HCT116 (cell line): ENCODE results near the gene ESR1. TPM values are rescaled to one million over a fixed set of nuclear protein-coding genes. Genes with fewer than 3 reads are reported as not detected.
A peak's percentile ranks its signal among the peaks of the same experiment; 100 is the strongest.

Source experiments
- ATAC-seq: fragments of 200-7000 bp; cut with Tn5 transposase; 2 replicates; pipeline ENCODE4 v1.9.1; 2020; ENCODE audit warnings: mild to moderate bottlenecking, moderate library complexity
- BruUV-seq: library from RNA; stranded (reverse); fragments of 400-500 nt; replicated peaks from 2 replicates; lab custom pipeline; 2021; lab: Mats Ljungman, UMichigan
- CTCF ChIA-PET: fragments of 300-600 bp; sonication (Branson Sonifier 250); formaldehyde crosslinking; loops from one replicate; lab custom pipeline; 2021; ENCODE audit warnings: antibody characterized with exemption; lab: Charles Lee
- POLR2A ChIA-PET: fragments of 300-600, 350-600 bp; sonication (Branson Sonifier 250); formaldehyde crosslinking; loops from one replicate; lab custom pipeline; 2021; ENCODE audit warnings: antibody characterized with exemption; lab: Charles Lee
- RAD21 ChIA-PET, 2 experiments: fragments of 300-600 bp; sonication (Branson Sonifier 250); formaldehyde crosslinking; loops; one replicate each; lab custom pipeline; 2023; ENCODE audit warnings: low total read pairs in 2 of 2; ENCODE audit not compliant: uncharacterized antibody in 2 of 2, unreplicated experiment in 2 of 2, low non-redundant PET in 1 of 2; lab: Charles Lee
- DNase-seq: peaks from one replicate; pipeline ENCODE4 v3.0.0-alpha.2; 2010; ENCODE audit warnings: low read depth, low spot score
- H2AFZ ChIP-seq: fragments of 200-600 bp; shearing (Covaris generic), sonication (generic); 2 replicates; pipeline ENCODE4 v1.6.1; 2017; ENCODE audit warnings: low read depth, mixed run types, mixed read lengths, antibody characterized with exemption, low read length; ENCODE audit not compliant: poor library complexity, severe bottlenecking
- H3K27ac ChIP-seq: 2 replicates; pipeline ENCODE4 v1.5.1; 2012; ENCODE audit warnings: low read depth, low read length
- H3K27me3 ChIP-seq: fragments of 200-600 bp; sonication (generic); 2 replicates; pipeline ENCODE4 v1.6.1; 2016; ENCODE audit warnings: mixed run types, low read length, mixed read lengths; ENCODE audit not compliant: insufficient read depth
- H3K36me3 ChIP-seq, 2 experiments: fragments of 200-500 bp in 1 of 2; fragments of 200-600 bp in 1 of 2; sonication (Bioruptor generic) in 1 of 2; sonication (generic) in 1 of 2; 2 replicates each; pipeline versions ENCODE4 v1.5.1 to v1.6.1; 2014 to 2016; ENCODE audit warnings: low read length in 2 of 2, inconsistent platforms in 1 of 2, mixed read lengths in 1 of 2, mixed run types in 1 of 2; ENCODE audit not compliant: insufficient read depth in 2 of 2, control insufficient read depth in 1 of 2
- H3K4me1 ChIP-seq, 2 experiments: fragments of 200-600 bp in 1 of 2; sonication (generic) in 1 of 2; 2 replicates each; pipeline versions ENCODE4 v1.5.1 to v1.6.1; 2012 to 2017; ENCODE audit warnings: low read length in 2 of 2, inconsistent platforms in 1 of 2, mild to moderate bottlenecking in 1 of 2, mixed read lengths in 1 of 2, mixed run types in 1 of 2, moderate library complexity in 1 of 2; ENCODE audit not compliant: insufficient read depth in 2 of 2, control insufficient read depth in 1 of 2
- H3K4me2 ChIP-seq: fragments of 200-600 bp; sonication (generic); 2 replicates; pipeline ENCODE4 v1.6.1; 2017; ENCODE audit warnings: mixed run types, low read length, mixed read lengths
- H3K4me3 ChIP-seq, 2 experiments: fragments of 200-600 bp in 1 of 2; sonication (generic) in 1 of 2; replicated peaks in 1 of 2; 2 replicates each; pipeline ENCODE4 v1.5.1; 2011 to 2016; ENCODE audit warnings: low read length in 2 of 2, control low read depth in 1 of 2, low read depth in 1 of 2, mild to moderate bottlenecking in 1 of 2, mixed read lengths in 1 of 2, mixed run types in 1 of 2
- H3K79me2 ChIP-seq: fragments of 200-600 bp; sonication (generic); 2 replicates; pipeline ENCODE4 v1.6.1; 2017; ENCODE audit warnings: mild to moderate bottlenecking, mixed run types, low read length, moderate library complexity, mixed read lengths; ENCODE audit not compliant: insufficient read depth
- H3K9ac ChIP-seq: fragments of 200-600 bp; sonication (generic); 2 replicates; pipeline ENCODE4 v1.6.1; 2016; ENCODE audit warnings: low read length, mixed read lengths
- H3K9me2 ChIP-seq: fragments of 200-600 bp; sonication (generic), shearing (Covaris generic); 2 replicates; pipeline ENCODE4 v1.6.1; 2017; ENCODE audit warnings: mixed run types, mild to moderate bottlenecking, moderate library complexity; ENCODE audit not compliant: insufficient read depth
- H3K9me3 ChIP-seq, 2 experiments: fragments of 200-500 bp in 1 of 2; fragments of 200-600 bp in 1 of 2; sonication (Bioruptor generic) in 1 of 2; sonication (generic) in 1 of 2; 2 replicates each; pipeline ENCODE4 v1.6.1; 2014 to 2017; ENCODE audit warnings: low read length in 2 of 2, mixed read lengths in 2 of 2, inconsistent platforms in 1 of 2, low read depth in 1 of 2, mild to moderate bottlenecking in 1 of 2, mixed run types in 1 of 2, moderate library complexity in 1 of 2; ENCODE audit not compliant: control insufficient read depth in 1 of 2, insufficient read depth in 1 of 2
- H4K20me1 ChIP-seq: fragments of 200-600 bp; sonication (generic), shearing (Covaris generic); 2 replicates; pipeline ENCODE4 v1.6.1; 2017; ENCODE audit warnings: mixed run types, mild to moderate bottlenecking, moderate library complexity; ENCODE audit not compliant: insufficient read depth
- ATF3 ChIP-seq: IDR thresholded peaks from 2 replicates; pipeline ENCODE4 v1.6.1; 2012
- CBX3 ChIP-seq: IDR thresholded peaks from 2 replicates; pipeline ENCODE4 v1.6.1; 2012; ENCODE audit warnings: low read depth
- CEBPB ChIP-seq: IDR thresholded peaks from 2 replicates; pipeline ENCODE4 v1.6.1; 2012; ENCODE audit warnings: low read depth
- EGR1 ChIP-seq: IDR thresholded peaks from 2 replicates; pipeline ENCODE4 v1.6.1; 2012; ENCODE audit warnings: low read depth
- ELF1 ChIP-seq: IDR thresholded peaks from 2 replicates; pipeline ENCODE4 v1.6.1; 2012; ENCODE audit warnings: low read depth, borderline replicate concordance
- EZH2 ChIP-seq: fragments of 200-600 bp; sonication (generic); IDR thresholded peaks from 2 replicates; pipeline ENCODE4 v1.6.1; 2017; ENCODE audit warnings: antibody characterized with exemption, mixed run types
- EZH2phosphoT487 ChIP-seq: fragments of 200-600 bp; IDR thresholded peaks from 2 replicates; pipeline ENCODE4 v1.6.1; 2018; ENCODE audit warnings: antibody characterized with exemption, borderline replicate concordance
- FOSL1 ChIP-seq: IDR thresholded peaks from 2 replicates; pipeline ENCODE4 v1.6.1; 2012; ENCODE audit warnings: low read depth
- JUND ChIP-seq: IDR thresholded peaks from 2 replicates; pipeline ENCODE4 v1.6.1; 2012
- POLR2A ChIP-seq: IDR thresholded peaks from 2 replicates; pipeline ENCODE4 v1.7.0; 2011; ENCODE audit warnings: borderline replicate concordance; ENCODE audit not compliant: insufficient read depth, insufficient read length; ENCODE audit errors: extremely low read depth
- POLR2AphosphoS5 ChIP-seq: IDR thresholded peaks from 2 replicates; pipeline ENCODE4 v1.6.1; 2011; ENCODE audit warnings: mild to moderate bottlenecking, low read depth, low read length, moderate library complexity
- SIN3A ChIP-seq: IDR thresholded peaks from 2 replicates; pipeline ENCODE4 v1.6.1; 2012; ENCODE audit warnings: low read depth
- SP1 ChIP-seq: IDR thresholded peaks from 2 replicates; pipeline ENCODE4 v1.6.1; 2012; ENCODE audit warnings: low read depth
- SRF ChIP-seq: IDR thresholded peaks from 2 replicates; pipeline ENCODE4 v1.6.1; 2012; ENCODE audit warnings: low read depth
- TCF7L2 ChIP-seq: IDR thresholded peaks from 2 replicates; pipeline ENCODE4 v1.7.0; 2011; ENCODE audit warnings: borderline replicate concordance, inconsistent platforms; ENCODE audit not compliant: insufficient read depth, insufficient read length; ENCODE audit errors: extremely low read depth
- YY1 ChIP-seq: IDR thresholded peaks from 2 replicates; pipeline ENCODE4 v1.6.1; 2011; ENCODE audit warnings: low read length, low read depth, moderate library complexity, mild to moderate bottlenecking; ENCODE audit not compliant: insufficient replicate concordance; ENCODE audit errors: extremely low read depth
- ZBTB33 ChIP-seq: IDR thresholded peaks from 2 replicates; pipeline ENCODE4 v1.6.1; 2011; ENCODE audit warnings: mild to moderate bottlenecking, low read length, moderate library complexity; ENCODE audit not compliant: insufficient replicate concordance; ENCODE audit errors: extremely low read depth
- ZFX ChIP-seq: fragments of 450-650 bp; IDR thresholded peaks from 2 replicates; pipeline ENCODE4 v1.6.1; 2017
- ZNF274 ChIP-seq: fragments of 200-500 bp; sonication (Bioruptor generic); IDR thresholded peaks from 2 replicates; pipeline ENCODE4 v1.6.1; 2014; ENCODE audit warnings: mild to moderate bottlenecking, low read depth, low read length, inconsistent platforms
- intact Hi-C: fragments of 100-400 bp; cut with micrococcal nuclease; formaldehyde crosslinking; loops from 2 replicates; pipeline ENCODE4 v1.10.0; 2022
- total RNA-seq: library from RNA; stranded (reverse); gene quantifications from one replicate; pipeline ENCODE4 v1.2.1, GENCODE V29; 2021; ENCODE audit not compliant: unreplicated experiment
- TF ChIP-seq, protein P1 (sequence below): IDR thresholded peaks from 2 replicates; pipeline ENCODE4 v1.6.1; 2012; ENCODE audit warnings: low read depth

Gene ESR1
- total RNA-seq, 1 experiment from 2014 or later, result 0.17 TPM

DNA sequence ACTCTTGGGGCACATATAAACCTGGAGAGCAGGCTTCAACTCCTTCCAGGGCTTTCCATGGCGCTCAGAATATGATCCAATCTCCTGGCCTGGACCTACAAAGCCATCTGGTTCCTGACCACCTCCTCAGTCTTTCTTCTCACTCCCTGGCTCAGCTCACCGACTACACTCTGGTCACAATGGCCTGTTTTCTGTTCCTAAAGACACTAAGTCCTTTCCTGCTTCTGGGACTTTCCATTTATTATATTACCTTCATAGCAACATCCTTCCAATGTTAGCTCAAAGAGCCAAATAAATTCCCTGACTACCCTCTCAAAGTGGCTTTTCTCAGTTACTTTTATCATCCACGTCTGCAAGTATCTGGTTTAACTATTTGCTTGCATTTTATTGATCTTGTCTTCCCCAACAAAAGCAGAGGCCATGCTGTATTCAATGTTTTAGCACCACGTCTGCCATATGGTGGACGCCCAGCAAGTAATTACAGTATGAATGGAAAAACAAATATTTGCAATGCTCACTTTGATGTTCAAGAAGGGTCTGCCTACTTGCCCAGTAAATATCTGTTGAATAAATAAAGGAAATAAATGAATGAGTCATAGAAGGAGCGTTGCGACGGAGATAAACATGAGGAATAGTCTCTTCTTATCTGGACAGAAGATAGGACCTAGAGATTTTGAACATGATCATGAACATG is 328.4 kb downstream of the ESR1 start:
- ATAC-seq (peak; percentile 53), DNase-seq (no peak)
- intact Hi-C loops, result no loop called here
- CTCF ChIA-PET, result interaction anchor here (1.5 to 1.7 kb wide), 2 partner anchors 11 to 371 kb away, joined by 4 to 9 read pairs; no protein-coding TSS in a partner anchor
- Histone ChIP-seq H2AFZ (peak overlapping the region; percentile 75), H3K79me2 (no peaks in the 10 kb centered on the region), H4K20me1 (no peaks in the 10 kb centered on the region), H3K27ac (peak overlapping the region; percentile 0; the same call in 1 of the 2 replicates), H3K9me2 (no peaks in the 10 kb centered on the region), H3K9me3 (no peaks in the 10 kb centered on the region), H3K27me3 (no peaks in the 10 kb centered on the region), H3K4me2 (peak overlapping the region; percentile 53), H3K4me3 (peak overlapping the region in 1 of 2 experiments; percentile 8; a peak in 1 of 4 replicates), H3K36me3 (no peaks in the 10 kb centered on the region), H3K9ac (no peak overlapping the region), H3K4me1 (peaks cover 7 to 12% of the 10 kb centered on the region in 2 experiments)
- BruUV-seq, result no TSS peak
- POLR2A ChIA-PET, result no interaction called here
- RAD21 ChIA-PET, result no interaction called here
- TF ChIP-seq EGR1, result no peak
- TF ChIP-seq EZH2phosphoT487, result no peak
- TF ChIP-seq ELF1, result no peak
- peak; percentile 20; the same call in 1 of the 2 replicates for TF ChIP-seq SP1
- TF ChIP-seq, protein P1, sequence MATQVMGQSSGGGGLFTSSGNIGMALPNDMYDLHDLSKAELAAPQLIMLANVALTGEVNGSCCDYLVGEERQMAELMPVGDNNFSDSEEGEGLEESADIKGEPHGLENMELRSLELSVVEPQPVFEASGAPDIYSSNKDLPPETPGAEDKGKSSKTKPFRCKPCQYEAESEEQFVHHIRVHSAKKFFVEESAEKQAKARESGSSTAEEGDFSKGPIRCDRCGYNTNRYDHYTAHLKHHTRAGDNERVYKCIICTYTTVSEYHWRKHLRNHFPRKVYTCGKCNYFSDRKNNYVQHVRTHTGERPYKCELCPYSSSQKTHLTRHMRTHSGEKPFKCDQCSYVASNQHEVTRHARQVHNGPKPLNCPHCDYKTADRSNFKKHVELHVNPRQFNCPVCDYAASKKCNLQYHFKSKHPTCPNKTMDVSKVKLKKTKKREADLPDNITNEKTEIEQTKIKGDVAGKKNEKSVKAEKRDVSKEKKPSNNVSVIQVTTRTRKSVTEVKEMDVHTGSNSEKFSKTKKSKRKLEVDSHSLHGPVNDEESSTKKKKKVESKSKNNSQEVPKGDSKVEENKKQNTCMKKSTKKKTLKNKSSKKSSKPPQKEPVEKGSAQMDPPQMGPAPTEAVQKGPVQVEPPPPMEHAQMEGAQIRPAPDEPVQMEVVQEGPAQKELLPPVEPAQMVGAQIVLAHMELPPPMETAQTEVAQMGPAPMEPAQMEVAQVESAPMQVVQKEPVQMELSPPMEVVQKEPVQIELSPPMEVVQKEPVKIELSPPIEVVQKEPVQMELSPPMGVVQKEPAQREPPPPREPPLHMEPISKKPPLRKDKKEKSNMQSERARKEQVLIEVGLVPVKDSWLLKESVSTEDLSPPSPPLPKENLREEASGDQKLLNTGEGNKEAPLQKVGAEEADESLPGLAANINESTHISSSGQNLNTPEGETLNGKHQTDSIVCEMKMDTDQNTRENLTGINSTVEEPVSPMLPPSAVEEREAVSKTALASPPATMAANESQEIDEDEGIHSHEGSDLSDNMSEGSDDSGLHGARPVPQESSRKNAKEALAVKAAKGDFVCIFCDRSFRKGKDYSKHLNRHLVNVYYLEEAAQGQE, result no peak
- no peak for TF ChIP-seq YY1
- no peak for TF ChIP-seq SRF
- peak; percentile 29 for TF ChIP-seq JUND
- TF ChIP-seq TCF7L2, result no peak
- no peak for TF ChIP-seq SIN3A
- 0 out of 2 replicates have a peak, but pooled peaks have one; percentile 22 for TF ChIP-seq CBX3
- TF ChIP-seq ZNF274, result no peak
- TF ChIP-seq FOSL1, result peak; percentile 41
- TF ChIP-seq ZFX, result no peak
- no peak for TF ChIP-seq POLR2AphosphoS5
- TF ChIP-seq POLR2A, result no peak
- no peak for TF ChIP-seq ZBTB33
- TF ChIP-seq EZH2, result no peak
- TF ChIP-seq ATF3, result no peak
- TF ChIP-seq CEBPB, result no peak
